HG03378 (cell line): ENCODE data around the gene WIPF1.

Experiments used
- ATAC-seq: cut with Tn5 transposase; IDR thresholded peaks from one replicate; pipeline ENCODE4 v1.9.1; 2021; ENCODE audit warnings: mild to moderate bottlenecking, moderate library complexity; ENCODE audit not compliant: unreplicated experiment

WIPF1 gene

GRCh38 chr2:174545240-174545639, 52.4 kb downstream of the WIPF1 start:
- no peak for ATAC-seq

- ATAC-seq, result no peak
Observed at GRCh38 chr2:174544802-174545201, 52.8 kb downstream of the WIPF1 start.

GRCh38 chr2:174544156-174544555, 53.4 kb downstream of the WIPF1 start:
- ATAC-seq, result no peak

DNA sequence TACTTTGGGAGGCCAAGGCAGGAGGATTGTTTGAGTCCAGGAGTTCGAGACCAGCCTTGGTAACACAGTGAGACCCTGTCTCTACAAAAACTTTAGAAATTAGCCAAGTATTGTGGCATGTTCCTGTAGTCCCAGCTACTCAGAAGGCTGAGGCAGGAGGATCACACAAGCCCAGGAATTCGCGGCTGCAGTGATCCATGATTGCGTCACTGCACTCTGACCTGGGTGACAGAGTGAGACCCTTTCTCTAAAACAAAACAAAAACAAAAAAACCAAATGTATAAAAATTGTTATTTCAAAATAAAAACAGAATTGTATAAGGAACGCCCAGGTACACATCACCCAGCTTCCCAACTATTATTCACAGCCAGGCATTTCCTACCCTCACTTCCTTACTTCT, 56.7 kb downstream of the WIPF1 start:
- no peak for ATAC-seq

- ATAC-seq, result no peak
Observed at GRCh38 chr2:174535757-174536703, 61.6 kb downstream of the WIPF1 start.

- no peak for ATAC-seq
Observed at GRCh38 chr2:174535083-174535482, 62.5 kb downstream of the WIPF1 start.

DNA sequence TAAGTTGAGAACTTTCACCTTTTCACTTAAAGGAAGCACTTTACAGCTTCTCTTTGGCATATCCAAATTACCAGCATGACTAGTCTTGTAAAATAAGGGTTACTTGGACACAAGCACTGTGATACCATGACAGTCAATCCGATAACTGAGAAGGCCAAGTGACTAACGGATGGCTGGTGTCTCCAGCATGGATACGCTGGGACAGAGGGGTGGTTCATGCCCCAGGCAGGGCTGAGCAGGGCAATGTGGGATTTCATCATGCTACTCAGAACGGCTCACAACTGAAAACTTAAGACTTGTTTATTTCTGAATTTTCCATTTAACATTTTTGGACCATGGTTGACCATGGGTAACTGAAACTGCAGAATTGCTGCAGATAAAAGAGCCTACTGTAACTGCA, 67.7 kb downstream of the WIPF1 start:
- ATAC-seq, result no peak

DNA sequence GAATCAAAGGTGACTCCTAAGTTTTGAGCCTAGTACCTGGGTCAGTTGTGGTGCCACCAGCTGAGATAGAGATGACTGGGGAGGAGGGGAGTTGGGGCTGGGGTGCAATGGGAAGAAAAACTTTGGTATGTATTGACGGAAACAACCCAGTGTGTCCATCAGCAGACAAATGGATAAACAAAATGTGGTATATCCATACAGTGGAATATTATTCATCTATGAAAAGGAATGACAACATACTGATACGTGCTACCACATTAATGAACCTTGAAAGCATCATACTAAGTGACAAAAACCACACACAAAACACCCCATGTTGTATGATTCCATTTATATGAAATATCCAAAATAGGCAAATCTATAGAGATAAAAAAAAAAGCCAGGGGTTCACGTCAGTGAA, 69.6 kb downstream of the WIPF1 start:
- no peak for ATAC-seq

- ATAC-seq, result no peak
Observed at GRCh38 chr2:174527101-174527721, 70.4 kb downstream of the WIPF1 start.

GRCh38 chr2:174524527-174524926, 73.1 kb downstream of the WIPF1 start:
- no peak for ATAC-seq

- no peak for ATAC-seq
Observed at GRCh38 chr2:174522553-174522952, 75.1 kb downstream of the WIPF1 start.

- ATAC-seq, result no peak
Observed at GRCh38 chr2:174518395-174518794, 79.2 kb downstream of the WIPF1 start.

DNA sequence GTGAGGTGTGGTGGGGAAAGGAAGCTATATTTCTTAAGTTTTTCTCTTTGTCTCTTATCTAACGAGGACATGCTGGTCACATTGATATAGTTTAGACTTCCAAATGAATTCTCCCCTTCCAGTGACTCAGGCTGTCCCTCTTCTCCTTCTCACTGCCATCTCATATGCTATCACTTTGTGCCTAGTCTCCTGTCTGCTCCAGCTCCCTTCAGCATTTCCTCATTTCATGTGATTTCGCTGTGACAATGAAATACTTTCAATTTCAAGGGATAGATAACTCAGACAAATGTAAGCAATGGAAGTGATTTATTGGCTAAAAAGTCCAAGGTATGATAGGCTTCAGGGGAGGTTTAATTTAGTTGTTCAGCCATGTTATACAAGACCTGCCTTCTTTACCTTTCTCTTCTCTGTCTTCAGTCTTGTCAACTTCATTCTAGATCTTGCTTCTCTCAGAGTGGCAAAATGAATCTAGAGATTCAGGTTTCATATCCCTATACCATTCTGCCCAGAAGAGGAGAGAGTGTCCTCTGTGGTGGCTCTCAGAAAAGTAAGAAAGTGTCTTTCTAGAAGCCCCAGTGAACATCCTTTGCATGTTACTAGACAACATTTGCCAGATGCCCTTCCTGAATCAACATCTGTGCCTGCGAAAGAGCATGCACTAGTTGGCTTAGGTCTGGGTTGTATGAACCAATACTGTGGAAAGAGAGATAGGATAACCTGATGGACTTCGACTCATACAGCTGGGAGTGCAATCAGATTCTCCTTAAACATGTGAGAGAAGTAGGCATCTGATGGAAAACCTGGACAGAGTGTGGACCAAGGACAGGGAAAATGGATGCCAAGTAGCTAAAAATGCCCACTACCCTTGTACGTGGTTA, 80.9 kb downstream of the WIPF1 start:
- ATAC-seq, result no peak

DNA sequence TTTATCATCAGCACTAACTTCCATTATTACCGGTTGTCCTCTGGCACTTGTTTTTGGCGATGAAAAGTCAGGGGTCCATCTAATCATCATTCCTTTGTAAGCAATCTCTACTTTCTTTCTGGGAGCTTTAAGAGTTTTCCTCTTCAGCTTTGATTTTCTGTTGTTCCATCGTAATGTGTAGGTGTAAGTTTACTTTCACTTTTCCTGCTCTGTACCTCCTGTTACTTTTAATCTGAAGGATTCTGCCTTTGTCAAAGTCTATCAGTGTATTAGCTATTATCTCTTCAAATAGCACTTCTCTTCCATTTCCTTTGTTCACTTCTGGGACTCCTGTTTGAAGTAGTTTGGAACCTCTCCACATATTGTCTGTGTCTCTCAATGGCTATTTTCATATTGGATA, 85.3 kb downstream of the WIPF1 start:
- ATAC-seq, result no peak

- ATAC-seq, result no peak
Observed at GRCh38 chr2:174511580-174512260, 85.9 kb downstream of the WIPF1 start.

GRCh38 chr2:174510583-174511189, 86.9 kb downstream of the WIPF1 start:
- no peak for ATAC-seq
